ENCODE measurements around the gene FOXP1.

DNA sequence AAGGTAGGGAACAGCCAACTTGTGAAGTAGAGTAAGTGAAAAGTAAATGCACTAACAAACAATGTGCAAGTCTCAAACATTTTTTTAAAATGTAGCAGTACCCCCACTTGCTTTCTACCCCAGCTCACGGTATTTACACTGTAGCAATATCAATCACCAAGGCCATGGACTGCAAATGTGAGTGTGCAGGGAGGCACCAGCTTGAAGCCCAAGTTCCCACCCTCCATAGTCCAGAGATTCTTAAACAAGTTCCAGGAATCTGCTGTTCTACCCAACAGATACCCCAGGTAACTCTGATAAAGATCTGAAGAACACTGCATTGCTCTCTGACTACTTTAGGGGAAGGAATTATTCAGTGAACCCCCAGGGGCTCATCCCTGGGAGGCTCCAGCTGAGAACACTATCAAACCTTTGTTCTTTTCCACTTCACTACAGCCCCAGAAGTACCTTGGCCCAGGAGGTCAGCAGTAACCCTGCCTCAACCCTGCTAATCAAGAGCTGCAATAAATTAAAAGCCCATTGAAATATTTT, 86.1 kb downstream of the FOXP1 start:
- TF ChIP-seq ATF2 (CRISPR knock-in tag; IDR thresholded peaks at IDR 0.05) (no peak), ZNF224 (CRISPR knock-in tag; IDR thresholded peaks at IDR 0.05) (no peak), MCM2 (IDR thresholded peaks at IDR 0.05; ENCODE audit: low read depth) (no peak)
- TF ChIP-seq, protein P1, sequence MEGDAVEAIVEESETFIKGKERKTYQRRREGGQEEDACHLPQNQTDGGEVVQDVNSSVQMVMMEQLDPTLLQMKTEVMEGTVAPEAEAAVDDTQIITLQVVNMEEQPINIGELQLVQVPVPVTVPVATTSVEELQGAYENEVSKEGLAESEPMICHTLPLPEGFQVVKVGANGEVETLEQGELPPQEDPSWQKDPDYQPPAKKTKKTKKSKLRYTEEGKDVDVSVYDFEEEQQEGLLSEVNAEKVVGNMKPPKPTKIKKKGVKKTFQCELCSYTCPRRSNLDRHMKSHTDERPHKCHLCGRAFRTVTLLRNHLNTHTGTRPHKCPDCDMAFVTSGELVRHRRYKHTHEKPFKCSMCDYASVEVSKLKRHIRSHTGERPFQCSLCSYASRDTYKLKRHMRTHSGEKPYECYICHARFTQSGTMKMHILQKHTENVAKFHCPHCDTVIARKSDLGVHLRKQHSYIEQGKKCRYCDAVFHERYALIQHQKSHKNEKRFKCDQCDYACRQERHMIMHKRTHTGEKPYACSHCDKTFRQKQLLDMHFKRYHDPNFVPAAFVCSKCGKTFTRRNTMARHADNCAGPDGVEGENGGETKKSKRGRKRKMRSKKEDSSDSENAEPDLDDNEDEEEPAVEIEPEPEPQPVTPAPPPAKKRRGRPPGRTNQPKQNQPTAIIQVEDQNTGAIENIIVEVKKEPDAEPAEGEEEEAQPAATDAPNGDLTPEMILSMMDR (IDR thresholded peaks at IDR 0.05 in 2 of 3, conservative IDR thresholded peaks at IDR 0.05 in 1 of 3; ENCODE audit: insufficient read depth in 2 of 3, low read depth in 1 of 3, low read length in 3 of 3), result no peak
- TF ChIP-seq, protein P2, sequence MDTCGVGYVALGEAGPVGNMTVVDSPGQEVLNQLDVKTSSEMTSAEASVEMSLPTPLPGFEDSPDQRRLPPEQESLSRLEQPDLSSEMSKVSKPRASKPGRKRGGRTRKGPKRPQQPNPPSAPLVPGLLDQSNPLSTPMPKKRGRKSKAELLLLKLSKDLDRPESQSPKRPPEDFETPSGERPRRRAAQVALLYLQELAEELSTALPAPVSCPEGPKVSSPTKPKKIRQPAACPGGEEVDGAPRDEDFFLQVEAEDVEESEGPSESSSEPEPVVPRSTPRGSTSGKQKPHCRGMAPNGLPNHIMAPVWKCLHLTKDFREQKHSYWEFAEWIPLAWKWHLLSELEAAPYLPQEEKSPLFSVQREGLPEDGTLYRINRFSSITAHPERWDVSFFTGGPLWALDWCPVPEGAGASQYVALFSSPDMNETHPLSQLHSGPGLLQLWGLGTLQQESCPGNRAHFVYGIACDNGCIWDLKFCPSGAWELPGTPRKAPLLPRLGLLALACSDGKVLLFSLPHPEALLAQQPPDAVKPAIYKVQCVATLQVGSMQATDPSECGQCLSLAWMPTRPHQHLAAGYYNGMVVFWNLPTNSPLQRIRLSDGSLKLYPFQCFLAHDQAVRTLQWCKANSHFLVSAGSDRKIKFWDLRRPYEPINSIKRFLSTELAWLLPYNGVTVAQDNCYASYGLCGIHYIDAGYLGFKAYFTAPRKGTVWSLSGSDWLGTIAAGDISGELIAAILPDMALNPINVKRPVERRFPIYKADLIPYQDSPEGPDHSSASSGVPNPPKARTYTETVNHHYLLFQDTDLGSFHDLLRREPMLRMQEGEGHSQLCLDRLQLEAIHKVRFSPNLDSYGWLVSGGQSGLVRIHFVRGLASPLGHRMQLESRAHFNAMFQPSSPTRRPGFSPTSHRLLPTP (IDR thresholded peaks at IDR 0.05; ENCODE audit: borderline replicate concordance, extremely low read depth, insufficient read length), result no peak
